Suprapubic skin (tissue), 4 donors: ENCODE results near the gene PDCD6IP. TPM values are rescaled to one million over a fixed set of nuclear protein-coding genes. Genes with fewer than 3 reads are reported as not detected.

Experiments used
- DNase-seq, 2 donors: peaks; one replicate each; pipeline ENCODE4 v3.0.0-alpha.2; 2019; ENCODE audit warnings: low spot score in 2 of 2
- H3K27ac ChIP-seq: fragments of 200-600 bp; sonication (generic); one replicate; pipeline ENCODE4 v1.5.1; 2019
- H3K27me3 ChIP-seq: fragments of 200-600 bp; sonication (generic); one replicate; pipeline ENCODE4 v1.5.1; 2019
- H3K36me3 ChIP-seq: fragments of 200-600 bp; sonication (generic); one replicate; pipeline ENCODE4 v1.5.1; 2019
- H3K4me1 ChIP-seq: fragments of 200-600 bp; sonication (generic); one replicate; pipeline ENCODE4 v1.5.1; 2019
- H3K4me3 ChIP-seq: fragments of 200-600 bp; sonication (generic); one replicate; pipeline ENCODE4 v1.5.1; 2019; ENCODE audit warnings: mild to moderate bottlenecking
- H3K9me3 ChIP-seq: fragments of 200-600 bp; sonication (generic); one replicate; pipeline ENCODE4 v1.5.1; 2019
- CTCF ChIP-seq, 2 donors: fragments of 200-600 bp in 1 of 2; fragments of 450-650 bp in 1 of 2; sonication (generic) in 1 of 2; IDR thresholded peaks; one replicate each; pipeline ENCODE4 v1.5.1; 2016 to 2019; ENCODE audit warnings: antibody characterized with exemption in 2 of 2, mild to moderate bottlenecking in 1 of 2, moderate library complexity in 1 of 2
- EP300 ChIP-seq: sonication (generic); formaldehyde crosslinking; IDR thresholded peaks from one replicate; pipeline ENCODE4 v1.6.1; 2017; ENCODE audit warnings: antibody characterized with exemption
- POLR2A ChIP-seq, 2 donors: fragments of 450-650 bp; IDR thresholded peaks; one replicate each; pipeline ENCODE4 v1.6.1; 2017; ENCODE audit warnings: antibody characterized with exemption in 2 of 2, mild to moderate bottlenecking in 2 of 2, moderate library complexity in 2 of 2
- POLR2AphosphoS5 ChIP-seq, 3 donors: sonication (generic); formaldehyde crosslinking; IDR thresholded peaks; one replicate each; pipeline ENCODE4 v1.6.1; 2017; ENCODE audit warnings: antibody characterized with exemption in 3 of 3
- WGBS: methylation state at CpG from one replicate; pipeline ENCODE4 v1.1.5; 2018; 5-methylcytosine and 5-hydroxymethylcytosine counted together
- total RNA-seq, 4 donors: library from RNA; depleted of rRNA; stranded (reverse); fragments of >200 nt; gene quantifications; one replicate each; pipeline ENCODE4 v1.1.0, GENCODE V29; 2016

PDCD6IP gene
- total RNA-seq, 4 donors from 2014 or later = 117 to 174 (median 135) TPM

- TF ChIP-seq CTCF (IDR thresholded peaks at IDR 0.05) (no peak), POLR2A (IDR thresholded peaks at IDR 0.05) (no peak), POLR2AphosphoS5 (IDR thresholded peaks at IDR 0.05) (no peak), EP300 (no peak)
- DNase-seq = no peak
- peaks cover 60% of the 10 kb centered on the region for H3K4me1 ChIP-seq
- peak overlapping the region; percentile 50 for H3K27ac ChIP-seq
- H3K4me3 ChIP-seq = no peak overlapping the region
- H3K27me3 ChIP-seq = no peaks in the 10 kb centered on the region
- no peaks in the 10 kb centered on the region for H3K9me3 ChIP-seq
- 43% methylated on average over 2 of the region's 2 CpGs for WGBS
- H3K36me3 ChIP-seq = no peaks in the 10 kb centered on the region
Measured at GRCh38 chr3:33807191-33807590, 8.8 kb downstream of the PDCD6IP start.

DNA sequence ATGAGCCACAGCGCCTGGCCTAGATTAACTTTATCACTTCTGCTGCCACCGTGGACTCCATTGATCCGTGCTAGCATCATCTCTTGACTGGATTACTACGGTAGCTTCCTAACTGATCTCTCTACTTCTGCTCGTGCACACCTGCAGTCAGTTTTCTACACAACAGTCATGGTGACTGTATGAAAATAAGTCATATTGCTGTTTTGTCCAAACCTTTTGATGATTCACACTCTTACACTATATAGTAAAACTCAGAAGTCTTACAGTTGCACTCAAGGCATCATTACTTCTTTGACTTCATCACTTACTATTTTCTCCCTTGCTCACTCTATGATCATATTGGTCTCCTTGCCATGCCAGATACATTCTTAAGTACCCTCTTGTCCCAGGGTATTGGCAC is 10.1 kb downstream of the PDCD6IP start:
- no peaks in the 10 kb centered on the region for H3K27me3 ChIP-seq
- H3K4me3 ChIP-seq = no peak overlapping the region
- peaks cover 65% of the 10 kb centered on the region for H3K4me1 ChIP-seq
- TF ChIP-seq POLR2A (IDR thresholded peaks at IDR 0.05) = no peak
- no peak for TF ChIP-seq CTCF (IDR thresholded peaks at IDR 0.05)
- TF ChIP-seq POLR2AphosphoS5 (IDR thresholded peaks at IDR 0.05) = no peak
- TF ChIP-seq EP300 = no peak
- H3K9me3 ChIP-seq = no peaks in the 10 kb centered on the region
- DNase-seq = no peak
- 92% methylated on average over 5 of the region's 5 CpGs for WGBS
- H3K27ac ChIP-seq = no peak overlapping the region
- H3K36me3 ChIP-seq = no peaks in the 10 kb centered on the region

- H3K36me3 ChIP-seq = peaks cover 9% of the 10 kb centered on the region
- H3K27ac ChIP-seq = no peak overlapping the region
- no peaks in the 10 kb centered on the region for H3K27me3 ChIP-seq
- TF ChIP-seq CTCF (IDR thresholded peaks at IDR 0.05) = no peak
- TF ChIP-seq POLR2A (IDR thresholded peaks at IDR 0.05) = no peak
- TF ChIP-seq POLR2AphosphoS5 (IDR thresholded peaks at IDR 0.05) = no peak
- TF ChIP-seq EP300 = no peak
- peaks cover 60% of the 10 kb centered on the region for H3K4me1 ChIP-seq
- H3K9me3 ChIP-seq = no peaks in the 10 kb centered on the region
- no peak overlapping the region for H3K4me3 ChIP-seq
- DNase-seq = no peak
- WGBS = 78% methylated on average over 1 of the region's 1 CpG
Measured at GRCh38 chr3:33810545-33810944, 12.1 kb downstream of the PDCD6IP start.

- H3K27ac ChIP-seq = no peak overlapping the region
- peaks cover 54% of the 10 kb centered on the region for H3K36me3 ChIP-seq
- no peaks in the 10 kb centered on the region for H3K4me1 ChIP-seq
- H3K4me3 ChIP-seq = no peak overlapping the region
- 91% methylated on average over 4 of the region's 4 CpGs for WGBS
- DNase-seq = no peak
- no peaks in the 10 kb centered on the region for H3K27me3 ChIP-seq
- TF ChIP-seq POLR2AphosphoS5 (IDR thresholded peaks at IDR 0.05) (no peak), EP300 (no peak), POLR2A (IDR thresholded peaks at IDR 0.05) (no peak), CTCF (IDR thresholded peaks at IDR 0.05) (no peak)
- no peaks in the 10 kb centered on the region for H3K9me3 ChIP-seq
Measured at GRCh38 chr3:33821989-33822388, 23.6 kb downstream of the PDCD6IP start.

DNA sequence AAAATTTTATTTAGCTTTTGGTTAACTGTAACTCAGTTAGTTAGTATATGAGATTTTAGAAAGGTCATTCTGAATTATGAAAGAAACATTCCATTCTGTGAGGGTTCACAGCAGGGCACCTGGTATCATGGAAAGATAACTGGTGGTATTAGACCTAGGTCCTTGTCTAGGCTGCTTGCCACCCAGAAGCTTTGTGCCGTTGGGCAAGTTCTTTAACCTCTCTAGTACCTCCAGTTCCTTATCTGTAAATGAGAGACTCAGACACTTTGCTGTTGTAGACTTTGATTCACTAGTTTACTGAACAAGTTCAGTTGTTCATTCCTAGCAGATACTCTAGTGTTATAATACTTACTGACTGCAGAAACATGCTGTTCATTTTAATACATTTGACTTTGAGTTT is 25.4 kb downstream of the PDCD6IP start:
- Histone ChIP-seq H3K27ac (no peak overlapping the region), H3K27me3 (no peaks in the 10 kb centered on the region), H3K9me3 (no peaks in the 10 kb centered on the region), H3K4me3 (no peak overlapping the region), H3K4me1 (no peaks in the 10 kb centered on the region), H3K36me3 (peaks cover 57% of the 10 kb centered on the region)
- TF ChIP-seq EP300 = no peak
- no peak for TF ChIP-seq POLR2AphosphoS5 (IDR thresholded peaks at IDR 0.05)
- no peak for TF ChIP-seq POLR2A (IDR thresholded peaks at IDR 0.05)
- no peak for TF ChIP-seq CTCF (IDR thresholded peaks at IDR 0.05)
- 91% methylated on average over 1 of the region's 1 CpG for whole genome bisulfite sequencing
- DNase-seq = no peak
